HepG2 (cell line): ENCODE measurements around the gene MRGPRE. TPM values are rescaled to one million over a fixed set of nuclear protein-coding genes. Genes with fewer than 3 reads are reported as not detected.

Experiments
- polyA plus RNA-seq, 8 experiments: library from polyadenylated mRNA; depleted of rRNA in 3 of 8; stranded (reverse) in 7 of 8; unstranded in 1 of 8; fragments of >200 nt; fragmentation: Illumina TruSeq in 4 of 8; extraction: Trizol in 4 of 8; gene quantifications; 2 replicates each; pipeline versions ENCODE4 v1.2.1 to v1.2.3, GENCODE V29; 2011 to 2016; ENCODE audit warnings: low read depth in 4 of 8, missing spikeins in 1 of 8, mixed read lengths in 1 of 8; ENCODE audit not compliant: insufficient read depth in 1 of 8
- total RNA-seq, 5 experiments: library from RNA; depleted of rRNA; stranded (reverse); fragments of >200 nt; fragmentation: Illumina TruSeq; extraction: Trizol; gene quantifications; 2 replicates each; pipeline ENCODE4 v1.2.3, GENCODE V29; 2016; ENCODE audit warnings: low read depth in 1 of 5

Gene MRGPRE
- total and polyA plus RNA-seq, 2 of the 13 experiments (the other 11 are each of a cell fraction or from before 2014, with no cell fraction given): not detected

Other genes starting within 250 kb of the MRGPRE start
- gene NAP1L4, start 240.1 kb downstream of the MRGPRE start, total RNA-seq (2016; rRNA removed; fragmentation: Illumina TruSeq; extraction: Trizol): 186 and 213 TPM in 2 replicates
- 64.0 and 71.5 TPM in 2 replicates for gene NAP1L4, start 240.1 kb downstream of the MRGPRE start, polyA plus RNA-seq (2011; rRNA removed)
- 32.1 and 33.8 TPM in 2 replicates for gene CARS1, start 175.0 kb downstream of the MRGPRE start, total RNA-seq (2016; rRNA removed; fragmentation: Illumina TruSeq; extraction: Trizol)
- 47.0 and 51.1 TPM in 2 replicates for gene CARS1, start 175.0 kb downstream of the MRGPRE start, polyA plus RNA-seq (2011; rRNA removed)
- gene OSBPL5, start 67.1 kb downstream of the MRGPRE start, total RNA-seq (2016; rRNA removed; fragmentation: Illumina TruSeq; extraction: Trizol): not detected in 2 replicates
- gene OSBPL5, start 67.1 kb downstream of the MRGPRE start, polyA plus RNA-seq (2011; rRNA removed): not detected in 2 replicates
- gene MRGPRG, start 13.6 kb downstream of the MRGPRE start, total RNA-seq (2016; rRNA removed; fragmentation: Illumina TruSeq; extraction: Trizol): not detected in 2 replicates
- not detected in 2 replicates for gene MRGPRG, start 13.6 kb downstream of the MRGPRE start, polyA plus RNA-seq (2011; rRNA removed)
- gene ZNF195, start 146.7 kb upstream of the MRGPRE start, total RNA-seq (2016; rRNA removed; fragmentation: Illumina TruSeq; extraction: Trizol): 31.4 and 38.0 TPM in 2 replicates
- gene ZNF195, start 146.7 kb upstream of the MRGPRE start, polyA plus RNA-seq (2011; rRNA removed): 12.7 and 17.3 TPM in 2 replicates